GM21515 (cell line): ENCODE data around the gene ANKRD61.
"Not testable (repeated sequence)": the region's sequence is repeated elsewhere in the genome, so short reads cannot be mapped to it uniquely, and the experiment has no call there.

Source experiments
- ATAC-seq: cut with Tn5 transposase; IDR thresholded peaks from one replicate; pipeline ENCODE4 v1.9.1; 2021; ENCODE audit not compliant: unreplicated experiment

The ANKRD61 gene

DNA sequence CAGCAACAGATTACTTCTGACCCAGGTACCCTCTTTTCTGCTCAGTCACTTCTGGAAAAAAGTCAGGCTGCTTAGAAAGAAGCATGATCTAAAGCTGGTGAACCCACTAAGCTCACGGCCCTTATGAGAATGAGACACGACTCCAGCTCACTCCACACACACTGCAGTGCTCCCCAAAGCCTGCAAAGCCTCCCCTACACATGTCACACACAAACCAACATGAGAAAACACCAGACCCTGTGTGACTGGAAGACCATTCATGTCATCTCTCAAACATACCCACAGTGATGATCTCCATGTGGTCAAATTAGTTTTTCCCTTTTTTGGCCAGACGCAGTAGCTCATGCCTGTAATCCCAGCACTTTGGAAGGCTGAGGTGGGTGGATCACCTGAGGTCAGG, 391 bp downstream of the ANKRD61 start:
- ATAC-seq, result no peak

DNA sequence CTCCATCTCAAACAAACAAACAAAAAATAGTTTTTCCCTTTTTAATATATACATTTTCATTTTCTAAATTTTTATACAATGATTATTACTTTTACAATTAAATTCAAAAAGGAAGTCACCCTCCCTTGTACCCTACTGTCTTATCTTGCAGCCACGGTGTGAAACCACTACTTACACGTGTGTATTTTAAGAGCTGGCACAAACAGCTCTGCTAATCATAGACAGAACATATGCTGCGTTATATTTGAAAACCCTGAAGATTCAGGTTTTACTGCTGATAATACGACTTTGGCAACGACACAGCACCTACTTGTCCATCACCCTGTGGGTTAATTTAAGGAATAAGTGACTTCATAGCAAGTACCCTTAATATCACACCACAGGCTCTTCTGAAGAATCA, 991 bp downstream of the ANKRD61 start:
- no peak for ATAC-seq

DNA sequence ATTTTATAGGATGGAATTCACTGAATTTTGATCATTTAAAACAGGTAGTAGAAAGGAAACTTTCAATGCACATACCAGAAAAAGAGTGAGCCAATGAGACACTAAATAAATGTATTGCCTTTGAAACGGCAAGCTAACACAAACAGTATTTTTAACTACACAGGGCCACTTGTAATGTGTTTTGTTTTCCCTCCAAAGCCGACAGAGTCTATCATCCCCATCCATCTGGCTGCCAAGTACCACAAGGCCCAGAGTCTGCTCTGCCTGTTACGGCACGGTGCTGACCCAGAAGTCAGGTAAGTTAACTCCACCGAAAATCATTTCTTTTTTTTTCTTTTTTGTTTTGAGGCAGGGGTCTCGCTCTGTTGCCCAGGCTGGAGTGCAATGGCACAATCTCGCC, 1.5 kb downstream of the ANKRD61 start:
- ATAC-seq, result no peak

DNA sequence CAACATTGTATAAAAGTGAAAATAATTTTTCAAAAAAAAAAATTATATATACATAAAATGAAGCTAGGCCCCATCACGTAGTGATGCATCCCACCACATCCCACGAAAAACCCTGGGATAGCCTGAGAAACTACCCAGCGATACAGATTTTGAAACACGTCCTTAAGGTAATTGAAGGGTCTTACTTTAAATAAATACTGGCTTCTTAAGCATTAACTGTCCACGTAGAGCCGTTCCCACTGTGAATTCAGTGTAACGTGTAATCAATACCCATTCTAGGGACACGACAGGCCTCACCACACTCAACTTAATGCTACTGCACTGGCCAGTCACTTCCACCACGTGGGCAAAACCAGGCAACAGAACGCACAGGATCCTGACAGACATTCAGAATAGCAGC, 4.0 kb downstream of the ANKRD61 start:
- no peak for ATAC-seq

DNA sequence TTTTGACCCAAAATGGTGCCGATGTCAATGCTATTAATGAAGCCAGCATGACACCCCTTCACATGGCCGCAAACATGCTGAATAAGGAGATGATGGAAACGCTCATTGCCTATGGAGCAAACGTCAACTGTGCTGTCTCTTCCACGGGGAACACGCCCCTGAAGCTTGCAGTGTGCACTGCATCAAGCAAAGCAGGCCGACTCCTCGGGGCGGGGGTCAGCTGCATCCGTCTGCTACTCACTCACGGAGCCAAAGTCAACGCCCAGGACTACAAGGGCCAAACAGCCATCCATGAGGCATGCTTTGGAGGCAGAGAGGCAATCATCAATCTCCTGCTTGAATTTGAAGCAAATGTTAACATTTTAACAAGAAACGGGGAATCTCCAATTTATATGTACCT, 4.5 kb downstream of the ANKRD61 start:
- ATAC-seq, result no peak

DNA sequence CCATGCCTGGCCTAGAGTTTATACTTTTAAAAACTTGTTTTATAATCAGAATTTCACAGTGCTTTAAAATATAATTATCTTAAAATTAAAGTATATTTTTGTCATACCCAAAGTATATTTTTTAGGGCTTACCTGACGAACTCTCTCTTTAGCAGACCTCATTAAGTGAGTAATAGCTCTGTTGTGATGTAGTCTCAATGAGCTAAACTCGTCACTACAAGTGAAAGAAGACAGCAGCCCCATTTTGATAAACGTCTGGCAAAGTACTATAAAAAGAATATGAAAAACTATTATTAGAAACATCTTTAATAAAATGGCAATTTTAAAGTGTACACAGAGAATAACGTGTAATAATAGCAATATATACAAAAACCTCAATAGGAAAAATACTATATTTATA, 18.6 kb downstream of the ANKRD61 start:
- ATAC-seq, result no peak

DNA sequence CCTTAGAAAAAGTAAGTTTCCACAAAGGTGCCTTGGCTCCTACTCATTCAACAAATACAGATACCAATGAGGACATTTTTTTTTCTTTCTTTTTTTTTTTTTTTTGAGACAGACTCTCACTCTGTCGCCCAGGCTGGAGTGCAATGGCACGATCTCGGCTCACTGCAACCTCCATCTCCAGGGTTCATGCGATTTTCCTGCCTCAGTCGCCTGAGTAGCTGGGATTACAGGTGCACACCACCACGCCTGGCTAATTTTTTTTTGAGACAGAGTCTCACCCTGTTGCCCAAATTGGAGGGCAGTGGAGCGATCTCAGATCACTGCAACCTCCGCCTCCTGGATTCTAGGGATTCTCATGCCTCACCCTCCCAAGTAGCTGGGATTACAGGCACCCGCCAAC, 20.0 kb downstream of the ANKRD61 start:
- ATAC-seq, result not testable (repeated sequence)

DNA sequence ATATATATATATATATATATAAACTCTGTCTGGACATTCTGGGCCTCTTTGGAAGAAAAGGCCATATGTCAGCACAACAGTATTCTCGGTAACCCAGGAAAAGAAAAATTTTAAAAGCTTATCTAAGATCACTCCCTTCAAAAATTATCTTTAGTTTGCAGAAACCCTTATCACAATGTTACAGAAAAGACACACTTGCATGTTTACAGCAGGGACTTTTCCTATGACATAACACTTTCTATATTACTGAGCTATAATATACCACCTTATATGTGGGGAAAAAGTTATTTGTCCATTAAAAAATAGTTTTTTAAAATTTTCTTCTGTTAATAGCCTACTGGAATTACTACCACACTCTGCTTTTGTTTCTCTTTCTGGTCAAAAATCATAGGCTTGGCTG, 25.4 kb downstream of the ANKRD61 start:
- ATAC-seq, result no peak

DNA sequence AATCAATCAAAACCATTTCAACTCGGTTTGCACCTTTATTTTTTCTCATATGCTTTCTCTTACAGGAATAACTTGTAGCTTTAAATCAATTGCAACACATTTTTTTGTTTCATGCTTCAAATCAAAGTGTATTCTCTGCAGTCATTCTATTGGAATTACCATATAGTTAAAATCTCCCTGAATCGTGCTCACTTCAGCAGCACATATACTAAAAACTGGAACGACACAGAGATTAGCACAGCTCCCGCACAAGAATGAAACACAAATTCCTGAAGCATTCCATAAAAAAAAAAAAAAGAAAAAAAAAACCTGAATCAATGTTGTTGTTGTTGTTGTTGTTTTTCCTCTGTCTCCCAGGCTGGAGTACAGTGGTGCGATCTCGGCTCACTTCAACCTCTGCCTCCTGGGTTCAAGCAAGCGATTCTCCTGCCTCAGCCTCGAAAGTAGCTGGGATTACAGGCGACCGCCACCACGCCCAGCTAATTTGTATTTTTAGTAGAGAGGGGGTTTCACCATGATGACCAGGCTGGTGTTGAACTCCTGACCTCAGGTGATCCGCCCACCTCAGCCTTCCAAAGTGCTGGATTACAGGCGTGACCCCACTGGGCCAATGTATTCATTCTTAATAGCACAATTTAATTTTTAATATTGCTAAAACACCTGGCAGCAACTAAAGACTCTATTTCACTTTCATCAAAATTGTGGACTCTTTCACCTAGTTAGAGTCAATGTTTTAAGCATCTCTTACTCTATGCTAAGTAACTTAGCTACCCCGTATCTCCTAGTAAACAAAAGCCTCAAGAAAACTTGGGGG, 26.3 kb downstream of the ANKRD61 start:
- no peak for ATAC-seq

DNA sequence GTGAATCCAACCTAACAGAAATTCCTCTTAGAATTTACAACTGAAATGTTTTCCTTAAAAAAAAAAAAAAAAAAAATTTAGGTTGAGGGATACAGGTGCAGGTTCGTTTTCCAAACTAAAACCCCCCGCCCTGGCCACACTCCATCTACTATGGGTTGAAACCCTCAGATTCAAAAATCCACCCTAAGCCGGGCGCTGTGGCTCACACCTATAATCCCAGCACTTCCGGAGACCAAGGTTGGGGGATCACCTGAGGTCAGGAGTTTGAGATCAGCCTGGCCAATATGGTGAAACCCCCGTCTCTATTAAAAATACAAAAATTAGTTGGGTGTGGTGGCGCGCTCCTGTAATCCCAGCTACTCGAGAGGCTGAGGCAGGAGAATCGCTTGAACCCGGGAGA, 28.8 kb downstream of the ANKRD61 start:
- not testable (repeated sequence) for ATAC-seq

DNA sequence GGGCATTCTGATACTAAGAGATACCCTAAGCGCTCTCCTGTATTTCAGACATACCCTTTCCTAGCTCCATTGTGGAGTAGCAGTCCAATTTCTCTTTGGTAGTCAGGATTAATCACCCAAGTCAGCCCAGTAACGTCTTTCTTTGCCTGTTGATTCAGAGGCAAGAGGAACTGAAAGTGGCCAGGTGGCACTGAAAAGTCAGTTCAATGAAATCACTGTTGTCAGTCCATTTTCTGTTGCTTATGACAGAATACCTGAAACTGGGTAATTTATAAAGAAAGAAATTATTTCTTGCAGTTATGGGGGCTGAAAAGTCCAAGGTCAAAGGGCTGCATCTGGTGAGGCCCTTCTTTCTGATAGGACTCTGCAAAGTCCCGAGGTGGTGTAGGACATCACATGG, 40.2 kb downstream of the ANKRD61 start:
- ATAC-seq, result no peak

DNA sequence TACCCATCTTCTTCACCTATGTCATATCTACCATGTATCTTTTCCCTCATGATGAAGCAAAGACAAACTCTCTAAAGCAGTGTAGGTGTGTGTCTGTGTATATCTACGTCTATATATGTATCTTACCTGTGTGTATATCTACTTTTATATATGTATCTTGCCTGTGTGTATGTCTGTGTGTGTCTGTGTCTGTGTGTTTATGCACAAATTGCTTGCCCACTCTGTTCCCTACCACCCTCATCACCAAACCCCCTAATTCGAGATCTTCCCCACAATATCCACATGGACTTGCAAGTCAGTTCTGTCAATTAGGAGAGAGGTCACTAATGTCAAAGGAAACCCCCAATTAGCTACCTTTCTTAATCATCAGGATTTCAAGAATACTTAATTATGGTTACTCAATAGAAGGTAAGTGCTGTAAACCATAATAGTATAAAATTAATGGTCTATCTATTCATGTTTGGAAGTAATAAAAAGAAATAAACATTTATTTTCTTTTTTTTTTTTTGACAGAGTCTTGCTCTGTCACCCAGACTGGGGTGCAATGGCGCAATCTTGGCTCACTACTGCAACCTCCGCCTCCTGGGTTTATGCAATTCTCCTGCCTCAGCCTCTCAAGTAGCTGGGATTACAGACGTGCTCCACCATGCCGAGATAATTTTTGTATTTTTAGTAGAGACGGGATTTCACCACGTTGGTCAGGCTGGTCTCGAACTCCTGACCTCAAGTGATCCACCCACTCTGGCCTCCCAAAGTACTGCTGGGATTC, 43.6 kb downstream of the ANKRD61 start:
- no peak for ATAC-seq

DNA sequence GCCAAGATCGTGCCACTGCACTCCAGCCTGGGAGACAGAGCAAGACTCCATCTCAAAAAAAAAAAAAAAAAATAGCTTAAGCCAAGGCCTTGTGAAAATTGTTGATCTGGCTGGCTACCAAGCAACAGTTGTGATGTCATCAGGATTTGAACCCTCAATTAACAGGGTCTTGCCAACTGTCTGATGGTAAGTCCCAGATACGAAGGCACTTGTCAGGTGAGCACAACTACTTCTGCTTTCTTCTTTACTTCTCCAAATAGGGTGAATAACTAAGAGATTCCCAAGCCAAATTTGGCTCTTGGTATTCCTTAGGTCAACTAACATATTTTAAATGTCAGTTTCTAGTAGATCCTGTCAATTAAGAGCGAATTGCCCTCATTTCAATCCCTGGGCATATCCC, 47.4 kb downstream of the ANKRD61 start:
- ATAC-seq, result no peak

DNA sequence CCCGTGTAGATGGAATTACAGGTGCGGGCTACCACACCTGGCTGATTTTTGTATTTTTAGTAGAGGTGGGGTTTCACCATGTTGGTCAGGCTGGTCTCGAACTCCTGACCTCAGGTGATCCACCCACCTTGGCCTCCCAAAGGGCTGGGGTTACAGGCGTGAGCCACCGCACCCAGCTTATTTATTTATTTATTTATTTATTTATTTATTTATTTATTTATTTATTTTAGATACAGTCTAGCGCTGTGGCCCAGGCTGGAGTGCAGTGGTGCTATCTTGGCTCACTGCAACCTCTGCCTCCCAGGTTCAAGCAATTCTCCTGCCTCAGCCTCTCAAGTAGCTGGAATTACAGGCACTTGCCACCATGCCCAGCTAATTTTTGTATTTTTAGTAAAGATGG, 51.9 kb downstream of the ANKRD61 start:
- ATAC-seq, result not testable (repeated sequence)
